ENCODE data around the gene YARS1.
"Not testable (repeated sequence)": the region's sequence is repeated elsewhere in the genome, so short reads cannot be mapped to it uniquely, and the experiment has no call there.

YARS1 gene

DNA sequence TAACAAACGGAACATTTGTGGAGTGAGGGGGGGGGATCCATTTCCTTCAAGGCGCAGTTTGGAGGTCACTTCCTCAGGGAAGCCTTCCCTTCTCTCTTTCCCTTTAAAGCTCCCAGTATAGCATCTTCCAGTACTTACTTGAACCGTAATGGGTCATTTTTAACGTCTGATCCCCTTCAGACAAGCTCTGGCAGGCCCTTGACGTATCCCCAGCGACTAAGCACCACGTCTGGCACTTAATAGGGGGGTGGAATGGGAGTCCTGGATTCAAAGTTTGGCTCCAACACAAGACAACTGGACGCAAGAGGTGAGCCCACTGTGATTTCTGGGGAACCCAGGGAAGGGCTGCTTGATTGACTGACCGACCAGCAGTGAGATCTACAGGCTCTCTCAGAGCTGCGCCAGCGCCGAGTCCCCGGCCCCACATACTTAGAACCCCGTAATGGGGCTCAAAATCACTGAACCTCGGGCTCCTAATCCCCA lies 441 bp downstream of the YARS1 start:
- no peak for DNase-seq

DNA sequence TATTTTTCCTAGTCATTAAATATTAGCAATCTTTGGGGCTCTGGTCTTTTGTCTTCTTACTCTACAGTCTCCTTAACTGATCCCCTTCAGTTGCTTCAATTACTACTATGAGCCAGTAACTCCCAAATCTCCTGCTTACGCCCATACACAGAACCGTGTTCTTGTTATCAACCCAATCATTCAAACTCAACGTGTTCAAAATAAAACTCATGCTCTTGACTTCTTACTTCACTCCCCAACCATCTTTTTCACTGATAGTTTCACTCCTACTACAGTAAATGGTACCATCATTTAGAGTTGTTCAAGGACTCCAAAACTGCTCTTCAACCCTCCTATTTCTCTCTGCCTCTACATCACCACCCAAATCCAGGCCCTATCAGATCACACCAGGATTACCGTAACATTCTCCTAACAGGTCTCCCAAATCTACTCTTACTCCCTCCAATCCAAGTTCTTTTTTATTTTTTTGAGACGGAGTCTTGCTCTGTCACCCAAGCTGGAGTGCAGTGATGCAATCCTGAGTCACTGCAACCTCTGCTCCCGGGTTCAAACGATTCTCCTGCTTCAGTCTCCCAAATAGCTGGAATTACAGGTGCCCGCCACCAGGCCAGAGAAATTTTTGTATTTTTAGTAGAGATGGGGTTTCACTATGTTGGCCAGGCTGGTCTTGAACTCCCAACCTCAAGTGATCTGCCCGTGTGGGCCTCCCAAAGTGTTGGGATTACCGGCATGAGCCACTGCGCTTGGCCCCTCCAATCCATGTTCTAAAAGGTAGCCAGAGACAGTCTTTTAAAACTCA lies 3.0 kb downstream of the YARS1 start:
- no peak for DNase-seq

DNA sequence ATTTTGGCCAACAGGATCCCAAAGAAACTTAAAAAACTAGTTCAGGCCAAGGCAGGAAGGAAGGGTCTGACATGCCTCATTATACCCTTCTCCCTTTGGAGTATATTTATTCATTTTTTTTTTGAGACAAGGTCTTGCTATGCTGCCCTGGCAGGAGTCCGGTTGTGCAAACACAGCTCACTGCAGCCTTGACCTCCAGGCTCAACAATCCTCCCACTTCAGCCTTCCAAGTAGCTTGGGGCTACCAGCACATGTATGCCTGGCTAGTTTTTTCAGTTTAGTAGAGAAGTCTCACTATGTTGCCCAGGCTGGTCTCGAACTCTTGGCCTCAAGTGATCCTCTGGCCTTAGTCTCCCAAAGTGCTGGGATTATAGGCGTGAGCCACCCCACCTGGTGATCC lies 5.2 kb downstream of the YARS1 start:
- DNase-seq, result no peak

DNA sequence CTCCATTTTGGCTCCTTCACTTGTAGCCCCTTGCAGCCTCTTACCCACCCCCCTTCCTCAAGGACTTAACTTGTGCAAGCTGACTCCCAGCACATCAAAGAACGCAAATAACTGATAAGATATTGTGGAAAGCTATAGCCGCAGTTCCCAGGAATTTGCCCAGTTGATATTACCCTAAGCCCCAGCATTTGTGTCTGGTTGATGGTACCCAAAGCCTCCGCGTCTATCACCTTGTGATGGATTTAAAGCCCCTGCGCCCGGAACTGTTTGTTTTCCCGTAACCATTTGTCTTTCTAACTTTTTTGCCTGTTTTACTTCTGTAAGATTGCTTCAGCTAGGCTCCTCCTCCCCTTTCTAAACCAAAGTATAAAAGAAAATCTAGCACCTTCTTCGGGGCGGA lies 5.9 kb downstream of the YARS1 start:
- DNase-seq, result no peak

DNA sequence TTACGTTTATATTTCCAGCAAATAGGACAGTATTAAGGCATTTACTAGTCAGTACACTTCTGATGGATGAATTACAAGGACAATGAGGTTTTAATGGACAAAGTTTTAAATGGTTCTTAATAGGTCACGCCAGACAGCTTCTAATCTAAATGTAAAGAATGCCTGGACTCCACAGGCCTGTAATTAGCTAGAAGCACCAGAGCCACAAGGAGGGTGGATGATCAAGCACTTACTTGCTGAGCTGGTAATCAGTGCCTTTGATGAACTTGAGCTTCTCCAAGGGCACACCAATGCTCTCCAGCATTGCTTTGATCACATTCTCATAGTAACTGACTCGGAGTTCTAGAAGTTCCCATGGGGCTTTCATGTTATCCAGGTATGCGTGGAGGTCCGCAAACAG lies 6.8 kb downstream of the YARS1 start:
- DNase-seq, result no peak

DNA sequence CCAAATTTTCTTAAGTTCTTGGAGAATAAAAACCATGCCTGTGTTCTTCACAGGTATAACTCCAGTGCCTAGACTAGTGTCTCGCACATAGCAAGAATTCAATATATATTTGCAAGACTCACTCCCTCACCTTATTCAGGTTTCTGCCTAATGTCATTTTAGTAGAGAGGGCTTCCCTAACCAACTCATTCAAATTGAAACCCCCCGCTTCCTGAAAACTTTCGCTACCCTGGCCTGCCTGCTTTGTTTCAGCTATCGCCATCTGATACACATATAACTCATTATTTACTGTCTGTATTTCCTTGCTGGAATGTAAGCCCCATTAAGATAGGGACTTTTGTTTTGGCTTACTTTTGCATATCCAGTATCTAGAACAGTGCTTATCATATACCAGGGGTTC lies 8.6 kb downstream of the YARS1 start:
- no peak for DNase-seq

DNA sequence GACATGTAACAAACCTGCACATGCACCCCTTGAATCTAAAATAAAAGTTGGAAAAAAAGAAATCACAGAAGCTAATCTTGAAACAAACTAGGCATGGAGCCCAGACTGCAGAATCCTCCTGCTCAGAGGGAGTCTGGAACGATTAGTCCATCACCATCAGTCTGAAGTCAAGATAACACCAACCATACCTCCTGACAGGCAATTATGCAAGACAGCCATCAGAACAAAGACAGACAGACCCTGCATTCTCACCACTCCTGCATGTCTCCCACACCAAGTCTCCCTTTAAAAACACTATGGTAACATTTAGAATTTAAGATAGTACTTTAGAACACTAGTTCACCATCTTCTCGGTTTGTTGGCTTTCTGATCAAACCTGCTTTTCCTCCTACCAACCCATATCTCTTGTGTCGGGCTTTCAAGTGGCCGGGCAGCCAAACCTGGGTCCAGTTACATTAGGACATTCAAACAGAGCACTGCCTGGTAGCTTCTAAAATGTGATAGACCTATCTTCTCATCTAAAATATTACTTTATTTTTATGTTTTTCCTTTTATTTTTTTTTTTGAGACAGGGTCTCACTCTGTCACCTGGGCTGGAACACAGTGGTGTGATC lies 10.1 kb downstream of the YARS1 start:
- no peak for DNase-seq

DNA sequence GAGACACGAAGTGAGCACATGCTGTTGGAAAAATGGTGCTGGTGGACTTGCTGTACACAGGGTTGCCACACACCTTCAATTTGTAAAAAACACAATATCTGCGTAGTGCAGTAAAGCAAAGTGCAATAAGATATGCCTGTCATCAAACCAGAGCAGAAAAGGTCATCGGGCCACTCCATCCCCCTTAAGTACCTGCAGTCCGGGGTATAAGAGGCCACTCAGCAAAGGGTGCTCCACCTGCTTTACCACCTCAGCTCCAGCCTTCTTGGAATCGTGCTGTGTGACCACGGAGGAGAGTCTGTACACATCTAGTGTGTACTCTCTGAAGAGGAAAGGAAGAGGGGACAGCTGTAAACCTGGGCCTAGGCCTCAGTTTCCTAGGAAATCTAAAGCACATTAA lies 10.9 kb downstream of the YARS1 start:
- DNase-seq, result no peak

DNA sequence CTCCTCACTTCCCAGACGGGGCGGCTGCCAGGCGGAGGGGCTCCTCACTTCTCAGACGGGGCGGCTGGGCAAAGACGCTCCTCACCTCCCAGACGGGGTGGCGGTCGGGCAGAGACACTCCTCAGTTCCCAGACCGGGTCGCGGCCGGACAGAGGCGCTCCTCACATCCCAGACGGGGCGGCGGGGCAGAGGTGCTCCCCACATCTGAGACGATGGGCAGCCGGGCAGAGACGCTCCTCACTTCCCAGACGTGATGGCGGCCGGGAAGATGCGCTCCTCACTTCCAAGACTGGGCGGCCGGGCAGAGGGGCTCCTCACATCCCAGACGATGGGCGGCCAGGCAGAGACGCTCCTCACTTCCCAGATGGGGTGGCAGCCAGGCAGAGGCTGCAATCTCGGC lies 12.7 kb downstream of the YARS1 start:
- DNase-seq, result not testable (repeated sequence)

DNA sequence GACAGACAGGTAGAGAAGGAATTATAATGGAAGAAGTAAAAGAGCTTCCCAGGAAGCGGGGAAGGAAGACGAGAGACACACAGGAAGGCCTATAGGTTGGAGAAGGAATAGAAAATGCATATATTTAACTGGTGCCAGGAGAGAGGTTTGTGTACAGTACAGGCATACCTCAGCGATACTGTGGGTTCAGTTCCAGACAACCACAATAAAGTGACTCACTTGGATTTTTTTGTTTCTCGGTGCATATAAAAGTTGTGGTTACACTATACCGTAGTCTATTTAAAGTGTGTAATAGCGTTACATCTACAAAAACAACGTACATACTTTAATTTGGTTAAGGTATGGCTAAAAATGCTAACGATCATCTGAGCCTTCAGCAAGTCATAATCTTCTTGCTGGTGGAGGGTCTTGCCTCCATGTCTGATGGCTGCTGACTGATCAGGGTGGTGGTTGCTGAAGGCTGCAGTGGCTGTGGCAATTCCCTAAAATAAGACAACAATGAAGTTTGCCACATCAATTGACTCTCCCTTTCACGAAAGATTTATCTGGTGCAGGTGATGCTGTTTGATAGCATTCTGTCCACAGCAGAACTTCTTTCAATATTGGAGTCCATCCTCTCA lies 16.0 kb downstream of the YARS1 start:
- DNase-seq, result no peak

DNA sequence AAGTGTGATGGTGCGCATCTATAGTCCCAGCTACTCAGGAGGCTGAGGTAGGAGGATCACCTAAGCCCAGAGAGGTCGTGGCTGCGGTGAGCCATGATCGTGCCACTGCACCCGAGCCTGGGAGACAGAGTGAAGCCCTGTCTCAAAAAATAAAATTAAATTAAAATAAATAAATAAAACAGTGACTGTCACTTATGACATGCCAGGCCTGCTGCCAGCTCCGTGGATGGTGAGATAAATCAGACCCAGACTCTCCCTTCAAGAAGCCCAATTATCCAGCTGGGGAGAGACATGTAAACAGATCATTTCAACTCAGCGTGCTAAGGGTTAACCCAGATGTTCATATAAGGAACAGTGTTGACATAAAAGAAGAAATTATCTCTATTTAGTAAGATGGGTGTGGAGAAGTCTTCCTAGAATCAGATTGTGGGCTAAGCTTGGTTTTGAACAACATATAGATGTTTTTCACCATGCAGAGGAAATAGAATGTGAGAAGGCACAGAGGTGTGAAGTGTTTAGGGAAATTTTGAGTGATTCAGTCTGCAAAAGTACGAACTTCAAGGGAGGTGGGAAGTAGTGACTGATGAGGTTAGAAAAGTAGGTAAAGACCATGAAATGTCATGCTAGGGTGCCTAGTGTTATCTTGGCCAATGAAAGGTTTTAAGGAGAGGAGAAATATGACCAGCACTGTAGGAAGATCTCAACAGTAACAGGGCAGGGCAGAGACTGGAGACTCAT lies 18.3 kb downstream of the YARS1 start:
- no peak for DNase-seq

DNA sequence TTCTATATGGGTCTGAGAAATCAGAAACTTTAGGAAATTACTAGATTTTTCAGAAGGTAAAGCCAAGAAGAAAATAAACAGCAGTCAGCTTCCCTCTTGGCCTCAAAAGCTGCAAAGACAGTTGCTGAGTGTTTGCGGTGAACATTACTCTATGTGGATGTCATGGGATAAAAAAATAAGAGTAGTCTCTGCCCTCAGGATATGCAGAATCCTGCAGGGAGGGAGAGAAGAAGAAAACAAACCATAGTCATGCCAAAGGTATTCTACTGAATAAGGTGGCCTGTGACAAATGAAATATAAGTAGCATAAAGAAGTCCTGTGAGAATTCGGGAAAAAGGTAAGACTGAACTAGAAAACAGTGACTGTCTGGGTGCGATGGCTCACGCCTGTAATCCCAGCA lies 19.0 kb downstream of the YARS1 start:
- no peak for DNase-seq

DNA sequence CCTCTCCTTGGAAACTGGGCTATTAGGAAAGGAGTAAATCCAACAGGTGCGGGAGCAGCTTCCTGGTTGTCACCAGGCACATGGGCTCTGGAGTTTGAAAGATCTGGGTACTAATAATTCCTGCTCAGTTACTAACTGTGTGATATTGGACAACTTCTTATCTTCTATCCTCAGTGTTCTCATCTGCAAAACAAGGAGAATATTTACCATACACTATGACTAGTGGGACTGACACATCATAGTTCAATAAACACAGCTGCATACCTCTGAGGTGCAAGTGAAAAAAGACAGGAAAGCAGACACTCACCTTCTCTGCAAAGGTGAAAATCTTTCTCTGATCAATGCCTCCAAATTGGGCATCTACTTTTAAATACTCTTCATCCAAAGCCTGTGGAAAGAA lies 19.7 kb downstream of the YARS1 start:
- no peak for DNase-seq

DNA sequence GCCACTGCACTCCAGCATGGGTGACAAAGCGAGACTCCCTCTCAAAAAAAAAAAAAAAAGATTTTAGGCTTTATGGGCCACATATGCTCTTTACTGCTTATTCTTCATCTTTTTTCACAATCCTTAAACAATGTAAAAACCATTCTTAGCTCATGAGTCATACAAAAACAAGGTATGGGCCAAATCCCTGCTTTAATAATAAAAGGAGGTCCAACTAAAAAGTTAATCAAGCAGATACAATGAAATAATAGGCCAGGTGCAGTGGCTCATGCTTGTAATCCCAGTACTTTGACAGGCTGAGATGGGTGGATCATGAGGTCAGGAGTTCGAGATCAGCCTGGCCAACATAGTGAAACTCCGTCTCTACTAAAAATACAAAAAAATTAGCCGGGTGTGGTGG lies 21.4 kb downstream of the YARS1 start:
- DNase-seq, result not testable (repeated sequence)

DNA sequence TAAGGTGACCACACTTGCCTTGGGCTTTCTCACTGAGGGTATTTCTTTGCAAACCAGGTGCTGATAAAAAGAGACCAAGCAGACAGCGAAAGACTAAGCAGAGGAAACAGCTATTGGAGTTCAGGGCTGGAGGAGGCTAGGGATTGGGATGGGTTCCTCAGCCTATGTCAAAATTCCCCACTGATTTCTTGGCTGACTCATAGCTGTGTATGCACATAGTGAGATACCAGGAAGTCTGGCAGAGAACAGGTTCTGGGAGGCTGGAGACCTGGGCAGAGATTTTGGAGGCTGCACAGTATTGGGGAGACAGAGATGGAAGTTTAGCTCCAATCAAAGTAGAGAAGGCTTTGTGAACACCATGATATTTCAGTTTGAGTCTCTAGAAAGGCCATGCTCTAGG lies 25.3 kb downstream of the YARS1 start:
- no peak for DNase-seq

DNA sequence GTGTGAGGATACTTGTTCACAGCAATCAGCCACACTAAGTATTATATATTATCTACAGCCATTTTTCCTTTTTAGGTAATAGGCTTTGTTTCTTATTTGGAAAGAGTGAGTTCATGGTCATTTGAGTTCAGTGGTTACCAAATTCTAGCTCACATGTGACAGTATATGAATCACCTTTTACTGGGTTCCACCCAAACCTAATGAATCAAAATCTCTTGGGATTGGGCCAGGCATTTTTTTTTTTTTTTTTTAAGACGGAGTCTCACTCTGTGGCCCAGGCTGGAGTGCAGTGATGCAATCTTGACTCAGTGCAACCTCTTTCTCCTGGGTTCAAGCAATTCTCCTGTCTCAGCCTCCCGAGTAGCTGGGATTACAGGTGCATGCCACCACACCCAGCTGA lies 27.8 kb downstream of the YARS1 start:
- DNase-seq, result not testable (repeated sequence)

DNA sequence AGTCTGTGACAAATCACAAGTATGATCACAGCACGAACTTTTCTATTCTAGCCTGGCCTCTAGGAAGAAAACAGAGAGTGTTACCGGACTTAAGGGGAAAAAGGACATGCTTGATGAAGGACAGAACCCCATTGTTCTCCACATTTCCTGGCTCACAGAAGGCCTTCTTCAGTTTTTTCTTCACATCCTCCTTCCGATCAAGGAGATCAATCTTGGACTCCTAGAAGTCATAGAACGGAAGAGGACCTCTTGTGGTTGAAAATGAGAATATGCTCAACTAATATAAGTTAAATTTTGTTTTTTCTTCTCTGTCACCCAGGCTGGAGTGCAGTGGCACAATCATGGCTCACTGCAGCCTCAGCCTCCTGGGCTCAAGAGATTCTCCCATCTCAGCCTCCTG lies 30.3 kb downstream of the YARS1 start:
- DNase-seq, result no peak

DNA sequence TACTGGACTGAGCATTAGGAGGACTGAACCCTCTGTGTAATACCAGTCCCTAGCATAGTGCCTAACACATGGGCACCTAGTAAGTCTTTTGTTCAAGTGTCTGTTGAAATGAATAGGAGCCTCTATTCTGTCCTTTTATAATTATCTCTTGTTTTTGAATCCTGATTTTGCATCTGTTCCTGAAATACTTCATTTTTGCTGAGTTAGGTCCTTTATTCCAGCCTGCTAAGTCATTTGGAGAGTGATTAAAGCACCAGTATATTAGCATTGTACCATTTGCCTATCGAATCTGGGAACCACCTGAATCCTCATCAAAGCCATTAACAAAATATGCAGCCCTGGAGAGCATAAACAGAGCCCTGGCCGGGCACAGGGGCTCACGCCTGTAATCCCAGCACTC lies 32.3 kb downstream of the YARS1 start:
- DNase-seq, result no peak

DNA sequence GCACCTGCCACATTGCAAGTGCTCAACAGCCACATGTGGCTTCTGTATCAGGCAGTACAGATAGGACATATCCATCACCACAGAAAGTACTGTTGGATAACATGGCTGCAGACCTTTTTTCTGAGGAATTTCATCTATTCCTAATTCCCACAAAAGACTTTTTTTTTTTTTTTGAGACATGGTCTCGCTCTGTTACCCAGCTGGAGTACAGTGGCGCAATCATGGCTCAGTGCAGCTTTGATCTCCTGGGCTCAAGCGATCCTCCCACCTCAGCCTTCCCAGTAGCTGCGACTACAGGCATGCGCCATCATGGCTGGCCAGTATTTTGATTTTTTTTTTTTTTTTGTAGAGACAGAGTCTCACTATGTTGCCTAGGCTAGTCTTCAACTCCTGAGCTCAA lies 33.3 kb downstream of the YARS1 start:
- no peak for DNase-seq

DNA sequence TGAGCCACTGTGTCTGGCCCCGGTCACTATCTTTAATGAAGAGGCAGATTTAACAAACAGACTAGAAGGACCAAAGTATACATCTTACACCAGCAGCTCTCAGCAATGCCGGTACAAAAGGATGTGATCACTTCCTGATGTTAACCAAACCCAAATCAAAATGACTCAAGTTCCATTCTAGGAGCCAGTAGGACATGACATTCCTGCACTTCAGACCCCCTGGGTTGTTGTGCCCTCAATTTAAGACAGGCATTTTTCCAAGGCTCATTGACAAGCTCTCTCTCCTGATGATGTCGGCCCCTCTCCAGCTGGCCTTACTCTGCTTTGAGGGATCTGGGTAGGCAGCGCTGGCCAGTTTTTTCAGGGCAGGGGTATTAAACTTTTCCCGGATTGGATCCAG lies 35.1 kb downstream of the YARS1 start:
- no peak for DNase-seq

DNA sequence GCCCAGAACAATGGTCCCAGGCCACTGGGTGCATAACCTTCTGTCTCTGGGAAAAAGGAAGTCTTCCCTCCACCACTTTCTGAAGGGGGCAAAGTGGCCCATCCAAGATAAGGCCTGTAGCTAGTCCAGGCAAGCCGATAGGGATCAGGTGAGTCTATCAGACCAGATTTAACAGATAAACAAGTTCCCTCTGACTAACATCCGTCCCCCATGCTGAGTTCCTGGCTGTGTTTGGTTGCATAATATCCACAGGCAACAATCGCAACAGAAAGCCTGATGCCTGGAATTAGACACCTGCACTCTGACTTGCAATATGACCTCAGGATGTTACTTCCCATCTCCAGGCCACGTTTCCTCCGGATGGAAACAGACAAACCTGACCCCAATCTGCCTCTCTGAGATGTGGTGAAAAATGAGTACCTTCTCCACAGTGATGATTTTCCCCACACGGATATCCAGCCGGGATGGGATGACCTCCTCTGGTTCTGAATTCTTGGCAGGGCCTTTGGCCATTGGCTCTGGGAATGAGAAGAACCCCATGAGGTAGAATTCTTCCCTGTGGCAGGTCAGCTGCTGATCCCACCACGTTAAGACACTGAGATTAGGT lies 36.4 kb downstream of the YARS1 start:
- no peak for DNase-seq

DNA sequence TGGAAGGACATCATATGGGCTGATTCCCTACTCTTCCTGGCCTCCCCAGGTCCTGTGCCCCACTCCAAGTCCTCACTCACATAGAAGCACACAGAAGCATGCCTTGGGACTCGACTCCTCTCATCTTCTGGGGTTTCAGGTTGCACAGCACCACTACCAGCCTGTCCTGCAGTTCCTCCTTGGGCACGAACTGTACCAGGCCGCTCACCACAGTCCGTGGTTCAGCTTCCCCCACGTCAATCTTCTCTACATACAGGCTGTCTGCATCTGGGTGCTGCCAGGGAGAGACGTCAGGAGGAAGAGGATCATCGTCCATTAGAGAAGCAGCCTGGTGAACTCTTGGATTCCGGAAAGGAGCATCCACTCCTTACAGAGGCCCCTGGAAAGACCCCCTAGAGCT lies 37.2 kb downstream of the YARS1 start:
- DNase-seq, result no peak

DNA sequence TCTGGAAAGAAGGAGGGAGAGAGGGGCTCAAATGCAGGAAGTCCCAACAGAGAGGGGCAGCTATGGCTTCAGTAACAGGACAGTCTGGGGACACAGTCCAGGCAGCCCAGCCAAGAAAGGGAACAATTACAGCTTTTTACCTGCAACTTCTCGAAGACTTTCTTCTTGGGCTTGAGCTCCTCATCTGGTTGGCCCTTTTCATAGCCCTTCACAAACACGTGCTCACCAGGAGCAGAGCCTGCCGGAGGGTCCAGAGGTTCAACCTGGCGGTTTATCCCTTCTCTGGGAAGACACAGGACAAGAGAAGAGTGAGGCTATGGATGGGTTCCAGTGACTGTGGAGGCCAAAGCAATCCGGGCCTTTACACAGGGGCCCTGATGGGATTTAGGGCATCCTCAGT lies 37.9 kb downstream of the YARS1 start:
- no peak for DNase-seq

All from NCI-H1930 (cell line).